ENCODE measurements around the gene DST. TPM values are rescaled to one million over a fixed set of nuclear protein-coding genes. Genes with fewer than 3 reads are reported as not detected.

Gene DST
- total and polyA plus RNA-seq, 2 of the 8 experiments (the other 6 are each of a cell fraction or from before 2014, with no cell fraction given) = 49.4 to 116 TPM

DNA sequence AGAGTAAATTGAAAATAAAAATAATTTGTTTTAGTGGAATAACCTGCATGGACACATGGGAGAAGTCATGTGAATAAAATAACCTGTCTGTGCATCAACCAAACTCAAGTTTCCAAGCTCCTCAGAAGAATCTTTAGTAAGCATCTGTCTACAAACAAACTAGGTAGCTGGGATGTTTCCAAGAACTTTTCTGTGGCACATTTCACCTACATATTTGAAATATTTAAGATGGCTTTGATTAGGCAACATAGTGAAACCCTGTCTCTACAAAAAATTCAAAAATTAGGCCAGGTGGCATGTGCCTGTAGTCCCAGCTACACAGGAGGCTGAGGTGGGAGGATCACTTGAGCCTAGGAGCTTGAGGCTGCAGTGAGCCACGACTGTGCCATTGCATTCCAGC is 168.2 kb downstream of the DST start:
- Histone ChIP-seq H3K4me2 (ENCODE audit: insufficient read depth in 1 of 2, low read depth in 2 of 2, low read length in 2 of 2) (no peak overlapping the region), H2BK15ac (ENCODE audit: low read length) (no peak overlapping the region), H4K91ac (replicated peaks; ENCODE audit: insufficient read length, low read length) (no peak overlapping the region), H3K4ac (replicated peaks; ENCODE audit: insufficient read length, low read depth, low read length) (no peak overlapping the region), H3K4me3 (ENCODE audit: extremely low read depth in 1 of 4, insufficient read depth in 2 of 4, low read depth in 3 of 4, low read length in 4 of 4) (no peak overlapping the region), H2BK12ac (ENCODE audit: low read depth, low read length) (no peak overlapping the region), H3K4me1 (replicated peaks in 1 of 4; ENCODE audit: control insufficient read depth in 3 of 4, insufficient read depth in 4 of 4, low read length in 3 of 4) (peaks cover 0 to 4% (median under 1%) of the 10 kb centered on the region in 4 experiments; a peak in 2 of 7 replicates), H3K79me1 (ENCODE audit: low read depth, low read length) (no peaks in the 10 kb centered on the region), H2AFZ (ENCODE audit: low read length) (no peak overlapping the region), H4K20me1 (replicated peaks in 1 of 2; ENCODE audit: control insufficient read depth in 1 of 2, insufficient read depth in 2 of 2, low read length in 2 of 2) (no peaks in the 10 kb centered on the region), H2AK5ac (ENCODE audit: low read depth, low read length) (no peak overlapping the region), H3K9me3 (ENCODE audit: insufficient read depth in 2 of 2, low read depth in 1 of 2, low read length in 1 of 2) (no peaks in the 10 kb centered on the region), H3K9ac (replicated peaks in 1 of 4; ENCODE audit: extremely low read depth in 1 of 4, low read depth in 3 of 4, low read length in 3 of 4) (no peak overlapping the region), H3K23ac (ENCODE audit: insufficient read length) (no peak overlapping the region), H3K79me2 (ENCODE audit: control insufficient read depth in 1 of 2, insufficient read depth in 2 of 2, low read length in 2 of 2) (no peaks in the 10 kb centered on the region), H4K5ac (ENCODE audit: insufficient read length, low read depth, low read length) (no peak overlapping the region), H3K56ac (replicated peaks; ENCODE audit: insufficient read length, low read depth, low read length) (no peak overlapping the region), H3K27ac (ENCODE audit: low read depth, low read length) (no peak overlapping the region), H3K23me2 (ENCODE audit: low read depth, low read length) (no peaks in the 10 kb centered on the region; the same call in 1 of the 2 replicates), H2BK120ac (replicated peaks; ENCODE audit: low read depth, low read length) (no peak overlapping the region), H3K14ac (ENCODE audit: insufficient read length) (no peak overlapping the region), H2BK20ac (ENCODE audit: low read length) (no peak overlapping the region), H3K36me3 (ENCODE audit: control insufficient read depth in 2 of 4, insufficient read depth in 4 of 4, low read length in 3 of 4) (peaks cover 3 to 59% (median 25%) of the 10 kb centered on the region in 4 experiments; a peak in 7 of 8 replicates), H3K18ac (ENCODE audit: extremely low read depth, low read length) (no peak overlapping the region), H4K8ac (ENCODE audit: extremely low read depth, insufficient read depth, low read length) (no peak overlapping the region), H2BK5ac (ENCODE audit: low read depth, low read length) (no peak overlapping the region), H3K27me3 (replicated peaks in 1 of 4; ENCODE audit: control insufficient read depth in 3 of 4, extremely low read depth in 1 of 4, insufficient read depth in 3 of 4, low read length in 3 of 4) (no peaks in the 10 kb centered on the region)
- TF ChIP-seq, protein P1, sequence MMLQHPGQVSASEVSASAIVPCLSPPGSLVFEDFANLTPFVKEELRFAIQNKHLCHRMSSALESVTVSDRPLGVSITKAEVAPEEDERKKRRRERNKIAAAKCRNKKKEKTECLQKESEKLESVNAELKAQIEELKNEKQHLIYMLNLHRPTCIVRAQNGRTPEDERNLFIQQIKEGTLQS (IDR thresholded peaks at IDR 0.05; ENCODE audit: insufficient read depth, low read depth, low read length) = no peak
- TF ChIP-seq JUN (IDR thresholded peaks at IDR 0.05; ENCODE audit: low read depth, low read length) (no peak), TAF1 (IDR thresholded peaks at IDR 0.05; ENCODE audit: low read depth, low read length) (no peak), JUND (IDR thresholded peaks at IDR 0.05; ENCODE audit: low read length) (no peak), FOSL1 (IDR thresholded peaks at IDR 0.05; ENCODE audit: insufficient read depth, low read depth, low read length) (no peak), SIRT6 (IDR thresholded peaks at IDR 0.05; ENCODE audit: low read length) (no peak), NANOG (IDR thresholded peaks at IDR 0.05; ENCODE audit: insufficient read depth, low read depth, low read length, poor library complexity, severe bottlenecking) (no peak), EP300 (IDR thresholded peaks at IDR 0.05; ENCODE audit: borderline replicate concordance in 1 of 2, low read depth in 2 of 2, low read length in 2 of 2) (no peak)
- ChIA-PET POLR2A (ENCODE audit: partially characterized antibody) (no interaction called here), CTCF (ENCODE audit: partially characterized antibody) (no interaction called here)
- DNase-seq (ENCODE audit: low read depth in 1 of 2, low spot score in 2 of 2) (no peak), FAIRE-seq (no peak)
- 78% methylated on average over 1 of the region's 1 CpG; no CpG with 5 or more reads in 1 of the 2 experiments for WGBS, 2 experiments (ENCODE audit: extremely low coverage in 1 of 2, insufficient coverage in 1 of 2, insufficient read length in 1 of 2, insufficient replicate concordance in 2 of 2, low coverage in 1 of 2, low lambda C conversion rate in 2 of 2, missing lambda C conversion rate in 1 of 2)
